GM21515 (cell line): Measurements from ENCODE around the gene DHFR2.
"Not testable (repeated sequence)": the region's sequence is repeated elsewhere in the genome, so short reads cannot be mapped to it uniquely, and the experiment has no call there.

Experiments
- ATAC-seq: cut with Tn5 transposase; IDR thresholded peaks from one replicate; pipeline ENCODE4 v1.9.1; 2021; ENCODE audit not compliant: unreplicated experiment

The DHFR2 gene

DNA sequence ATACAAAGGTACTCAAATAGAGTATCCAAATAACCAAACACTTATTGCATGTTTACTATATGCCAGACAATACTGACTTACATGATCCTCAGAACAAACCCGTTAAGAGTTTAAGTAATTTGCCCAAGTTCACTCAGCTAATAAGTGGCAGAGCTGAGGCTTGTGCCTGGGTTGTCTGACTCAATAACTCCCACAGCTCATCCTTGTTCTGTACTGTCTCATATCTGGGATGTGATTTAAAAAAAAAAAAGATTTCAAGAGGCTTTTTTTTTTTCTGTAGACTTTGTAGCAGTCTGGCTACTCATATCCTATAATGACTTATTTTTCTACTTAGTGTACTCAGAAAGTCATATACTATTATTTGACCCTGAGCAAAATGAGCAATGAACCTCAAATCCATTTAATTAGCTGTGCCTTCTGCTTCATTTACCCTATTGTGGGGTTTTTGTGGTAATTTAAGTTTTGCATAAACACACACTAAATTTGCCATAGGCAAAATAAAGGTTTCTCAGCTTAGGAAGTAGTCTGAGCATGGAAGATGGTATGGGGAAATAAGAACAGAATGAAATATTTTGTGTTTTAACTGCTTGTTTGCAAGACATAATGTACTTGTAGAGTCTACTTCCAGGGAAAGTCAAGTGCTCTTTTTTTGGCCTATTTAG lies 3.2 kb upstream of the DHFR2 start:
- ATAC-seq: no peak

DNA sequence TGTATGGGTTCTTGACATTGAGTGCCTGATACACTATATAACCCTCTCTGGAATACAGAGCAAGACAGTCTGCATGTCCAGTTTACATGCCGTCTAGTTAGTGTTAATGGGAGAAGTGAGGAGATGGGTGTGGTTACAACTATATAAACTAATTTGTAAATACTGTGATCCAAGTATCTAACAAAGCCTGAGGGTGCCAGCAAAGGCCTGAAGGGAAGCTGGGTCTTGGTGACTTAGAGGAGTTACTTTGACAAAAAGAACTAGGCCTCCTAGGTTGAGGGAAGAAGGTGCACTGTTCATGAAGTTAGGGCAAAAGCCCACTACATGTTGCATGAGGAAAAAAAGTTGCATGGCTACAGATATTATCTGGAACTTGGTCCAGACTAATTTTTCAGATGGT lies 2.4 kb upstream of the DHFR2 start:
- ATAC-seq: no peak

DNA sequence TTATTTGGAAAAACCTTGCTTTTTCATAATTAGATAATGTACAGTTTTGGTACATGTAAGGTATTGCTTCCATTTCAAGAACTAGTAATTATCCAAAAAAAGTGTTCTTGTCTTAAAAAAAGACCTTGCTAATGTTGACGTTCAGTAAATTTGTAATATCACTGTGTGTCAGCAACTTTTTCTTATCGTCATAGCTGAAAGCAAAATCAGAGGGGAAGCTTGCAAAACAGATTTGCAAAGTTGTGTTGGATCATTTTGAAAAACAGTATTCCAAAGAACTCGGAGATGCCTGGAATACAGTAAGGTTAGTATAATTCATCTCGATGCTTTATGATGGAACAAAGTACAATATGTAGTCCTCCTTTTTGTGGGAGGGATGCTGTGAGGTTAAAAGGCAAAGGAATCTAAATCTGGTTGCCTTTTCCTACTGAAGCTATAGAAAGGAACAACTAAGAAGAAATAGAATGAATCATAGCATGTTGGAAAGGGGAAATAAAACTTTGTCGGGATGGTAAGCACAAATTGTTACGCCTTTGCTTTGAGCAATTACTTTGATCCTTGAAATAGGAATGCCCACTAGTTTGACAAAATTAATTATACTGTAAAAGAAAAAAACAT lies 1.6 kb upstream of the DHFR2 start:
- no peak for ATAC-seq

GRCh38 chr3:94063496-94064119 lies 892 bp upstream of the DHFR2 start:
- no peak for ATAC-seq

DNA sequence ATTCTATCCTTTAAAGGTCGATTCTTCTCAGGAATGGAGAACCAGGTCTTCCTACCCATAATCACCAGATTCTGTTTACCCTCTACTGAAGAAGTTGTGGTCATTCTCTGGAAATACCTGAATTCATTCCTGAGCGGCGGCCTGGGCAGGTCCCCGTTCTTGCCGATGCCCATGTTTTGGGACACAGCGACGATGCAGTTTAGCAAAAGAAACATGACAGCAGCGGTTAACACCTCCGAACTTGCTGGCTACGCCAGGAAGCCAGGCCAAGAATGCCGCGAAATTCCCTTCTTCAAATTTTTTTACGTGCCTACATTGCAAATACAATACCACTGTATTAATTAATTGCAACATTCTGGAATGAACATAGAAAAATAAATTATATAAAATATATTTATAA lies 1.4 kb downstream of the DHFR2 start:
- ATAC-seq: no peak

DNA sequence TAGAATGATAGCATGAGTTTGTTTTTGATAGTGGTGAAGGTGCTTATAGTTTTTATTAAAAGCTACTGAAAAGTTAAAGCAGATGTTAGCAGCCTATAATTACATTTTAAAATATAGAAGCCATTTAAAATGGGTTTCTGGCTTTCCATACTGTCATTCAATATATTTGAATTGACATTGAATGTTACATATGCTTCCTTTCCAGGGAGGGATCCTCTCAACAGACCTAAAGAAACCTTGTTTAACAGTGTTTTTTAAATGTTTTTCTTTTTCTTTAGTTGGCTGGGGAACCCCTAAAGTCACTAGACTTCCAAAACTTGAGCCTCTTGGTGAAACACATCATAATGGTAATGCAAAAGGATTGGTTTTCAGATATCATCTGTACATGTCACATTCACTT lies 12.2 kb downstream of the DHFR2 start:
- ATAC-seq: no peak

- no peak for ATAC-seq
These were observed 13.4 kb downstream of the DHFR2 start for GRCh38 chr3:94049267-94049666.

- ATAC-seq: no peak
These were observed 16.2 kb downstream of the DHFR2 start for GRCh38 chr3:94046533-94046932.

DNA sequence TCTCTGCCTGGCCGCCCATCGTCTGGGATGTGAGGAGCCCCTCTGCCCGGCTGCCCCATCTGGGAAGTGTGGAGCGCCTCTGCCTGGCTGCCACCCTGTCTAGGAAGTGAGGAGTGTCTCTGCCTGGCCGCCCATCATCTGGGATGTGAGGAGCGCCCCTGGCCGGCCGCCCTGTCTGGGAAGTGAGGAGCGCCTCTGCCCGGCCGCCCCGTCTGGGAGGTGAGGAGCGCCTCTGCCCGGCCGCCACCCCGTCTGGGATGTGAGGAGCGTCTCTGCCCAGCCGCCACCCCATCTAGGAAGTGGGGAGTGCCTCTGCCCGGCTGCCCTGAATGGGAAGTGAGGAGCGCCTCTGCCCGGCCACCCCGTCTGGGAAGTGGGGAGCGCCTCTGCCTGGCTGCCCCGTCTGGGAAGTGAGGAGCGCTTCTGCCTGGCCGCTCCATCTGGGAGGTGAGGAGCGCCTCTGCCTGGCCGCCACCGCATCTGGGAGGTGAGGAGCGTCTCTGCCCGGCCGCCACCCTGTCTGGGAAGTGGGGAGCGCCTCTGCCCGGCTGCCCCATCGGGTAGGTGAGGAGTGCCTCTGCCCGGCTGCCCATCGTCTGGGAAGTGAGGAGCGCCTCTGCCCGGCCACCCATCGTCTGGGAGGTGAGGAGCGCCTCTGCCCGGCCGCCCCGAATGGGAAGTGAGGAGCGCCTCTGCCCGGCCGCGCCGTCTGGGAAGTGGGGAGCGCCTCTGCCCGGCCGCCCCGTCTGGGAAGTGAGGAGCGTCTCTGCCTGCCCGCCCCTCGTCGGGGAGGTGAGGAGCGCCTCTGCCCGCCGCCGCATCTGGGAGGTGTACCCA lies 18.4 kb downstream of the DHFR2 start:
- not testable (repeated sequence) for ATAC-seq

DNA sequence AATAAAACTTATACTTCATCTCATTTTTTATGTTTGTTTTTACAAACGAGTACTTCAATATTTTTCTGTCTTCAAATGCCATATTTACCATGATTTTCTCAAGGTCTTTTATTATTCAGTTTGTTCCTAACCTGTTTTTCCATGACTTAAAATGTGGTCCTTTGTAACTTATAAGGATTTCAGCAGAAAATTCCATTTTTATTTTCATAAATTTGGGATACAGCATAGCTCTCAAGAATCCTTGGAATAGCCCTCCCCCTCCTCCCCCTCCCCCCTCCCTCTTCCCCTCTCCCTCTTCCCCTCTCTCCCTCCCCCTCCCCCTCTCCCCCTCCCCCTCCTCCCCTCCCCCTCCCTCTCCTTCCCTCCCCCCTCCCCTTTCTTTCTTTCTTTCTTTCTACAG lies 19.4 kb downstream of the DHFR2 start:
- no peak for ATAC-seq

- no peak for ATAC-seq
These were observed 25.7 kb downstream of the DHFR2 start for GRCh38 chr3:94036909-94037507.

DNA sequence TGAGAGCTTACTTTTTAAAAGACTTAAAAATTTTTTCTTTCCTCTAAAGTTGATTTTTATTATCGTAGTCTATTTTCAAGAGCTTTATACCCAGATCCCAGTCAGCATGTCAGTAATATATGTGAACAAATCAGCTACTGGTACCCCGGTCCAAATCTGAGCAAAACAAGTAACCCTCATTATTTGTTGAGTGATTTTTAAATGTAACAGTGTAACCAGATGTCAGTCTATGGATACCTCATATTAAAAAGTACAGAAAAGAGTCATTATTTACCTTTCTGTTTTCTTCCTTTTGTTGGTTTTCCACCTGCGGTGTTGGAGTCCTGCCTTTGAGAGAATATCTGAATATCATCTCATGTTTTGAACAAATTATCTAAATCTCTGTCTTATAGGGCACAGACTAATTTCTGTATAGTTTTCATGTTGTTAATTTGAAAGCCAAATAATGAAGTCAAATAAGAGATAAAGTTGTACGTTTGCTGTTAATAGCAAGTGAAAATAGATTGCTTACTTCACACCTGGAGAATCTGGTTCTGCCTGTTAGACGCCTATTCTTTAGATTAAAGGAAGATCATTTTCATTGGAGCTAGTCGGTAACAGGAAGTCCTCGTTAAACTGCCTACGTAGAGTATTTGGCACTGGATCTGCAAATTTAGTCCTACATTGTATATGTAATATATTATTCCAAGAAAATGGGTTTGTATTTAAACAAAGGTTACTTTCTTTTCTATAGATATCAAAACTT lies 34.5 kb downstream of the DHFR2 start, which contains the start of gene STX19:
TSS of gene STX19 (minus strand) at position 505 of the 745 bp plus-strand sequence. CDS start 13,328 bp downstream, outside the sequence.
- no peak for ATAC-seq

DNA sequence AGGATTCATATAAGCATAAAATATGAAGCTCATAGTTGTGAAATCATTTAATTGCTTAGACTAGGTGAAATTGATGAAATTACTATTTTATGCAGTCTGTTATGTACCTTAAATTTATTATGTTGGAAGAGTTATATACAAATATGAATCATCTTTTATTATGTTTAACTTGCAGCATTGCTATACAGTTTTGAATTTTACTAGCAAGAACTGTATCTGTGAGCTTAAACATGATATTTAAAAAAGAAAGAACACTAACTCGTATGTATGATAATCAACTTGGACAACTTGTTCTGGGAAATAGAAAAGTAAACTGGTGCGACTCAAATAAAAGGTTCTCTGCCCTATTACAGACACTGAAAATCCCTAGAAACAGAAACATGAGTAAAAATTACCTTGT lies 36.1 kb downstream of the DHFR2 start:
- ATAC-seq: no peak

GRCh38 chr3:94024385-94024784 lies 38.3 kb downstream of the DHFR2 start:
- no peak for ATAC-seq

DNA sequence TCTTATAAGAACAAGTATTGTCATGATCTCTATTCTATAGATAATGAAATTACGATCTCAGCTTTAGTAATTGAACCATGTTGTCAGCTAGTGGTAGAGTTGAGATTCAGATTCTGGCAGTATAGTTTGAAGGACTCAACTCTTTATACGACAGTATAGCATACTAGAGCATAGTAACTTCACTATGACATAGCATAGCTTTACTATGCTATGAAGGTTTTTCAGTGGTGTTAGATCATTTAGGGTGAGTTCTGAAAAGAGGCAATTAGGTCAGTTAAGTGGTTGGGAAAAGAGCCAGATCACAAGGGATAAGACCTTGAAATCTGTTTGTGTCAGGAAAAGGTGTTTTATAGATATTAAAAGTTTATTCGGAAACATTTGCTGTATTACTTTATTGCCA lies 42.4 kb downstream of the DHFR2 start:
- ATAC-seq: no peak

- no peak for ATAC-seq
These were observed 43.1 kb downstream of the DHFR2 start for GRCh38 chr3:94019659-94020058.

- ATAC-seq: no peak
These were observed 47.7 kb downstream of the DHFR2 start for GRCh38 chr3:94015025-94015424.

- no peak for ATAC-seq
These were observed 50.5 kb downstream of the DHFR2 start for GRCh38 chr3:94012185-94012584.

GRCh38 chr3:94011233-94011711 lies 51.4 kb downstream of the DHFR2 start:
- no peak for ATAC-seq

GRCh38 chr3:94009608-94010007 lies 53.1 kb downstream of the DHFR2 start:
- ATAC-seq: no peak
